Measurements from ENCODE around the gene CEACAM7.
"Not testable (repeated sequence)": the region's sequence is repeated elsewhere in the genome, so short reads cannot be mapped to it uniquely, and the experiment has no call there.

Gene CEACAM7

DNA sequence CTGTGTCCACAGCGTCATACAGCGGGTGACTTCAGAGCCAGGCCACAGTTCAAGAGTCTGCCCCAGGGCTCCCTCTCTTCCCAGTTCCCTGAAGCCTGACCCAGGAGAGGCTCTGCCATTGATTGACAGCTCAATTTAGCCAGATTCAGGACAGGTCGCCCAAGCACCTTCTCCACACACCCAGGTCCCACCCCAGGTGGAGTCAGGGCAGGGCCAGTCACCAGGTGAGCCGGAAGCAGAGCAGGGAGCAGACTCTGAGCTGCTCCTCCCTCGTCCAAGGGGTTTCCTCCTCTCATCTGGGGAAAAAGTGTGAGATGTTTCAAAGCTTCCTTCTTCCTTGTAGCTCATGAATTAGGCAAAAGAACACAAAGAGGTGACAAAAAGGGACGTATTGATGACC is 5.6 kb downstream of the CEACAM7 start:
- TF ChIP-seq CTCF (IDR thresholded peaks at IDR 0.05; ENCODE audit: extremely low read depth, missing control alignments) = no peak
- no peak for DNase-seq (ENCODE audit: low spot score)

DNA sequence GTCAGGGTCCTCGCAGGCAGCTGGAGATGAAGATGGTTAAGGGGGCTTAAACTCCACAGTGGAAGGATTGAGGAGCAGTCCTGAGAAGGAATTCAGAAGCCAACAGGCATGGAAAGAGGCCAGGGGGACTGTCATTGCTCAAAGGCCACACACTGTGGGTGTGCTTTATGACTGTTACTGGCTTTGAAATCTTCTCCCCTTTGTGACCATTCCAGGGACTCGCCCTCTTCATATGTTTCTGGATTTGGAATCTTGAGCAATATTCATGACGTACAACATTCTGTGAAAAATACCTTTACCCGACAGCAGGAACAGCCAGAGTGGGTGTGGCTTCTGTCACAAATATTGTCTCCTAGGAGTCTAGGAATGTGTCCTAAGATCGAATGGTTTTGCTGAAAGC is 16.6 kb downstream of the CEACAM7 start:
- TF ChIP-seq CTCF (IDR thresholded peaks at IDR 0.05; ENCODE audit: extremely low read depth, missing control alignments) = no peak

GRCh38 chr19:41670755-41671154 is 17.3 kb downstream of the CEACAM7 start:
- DNase-seq (ENCODE audit: low spot score) = no peak
- no peak for TF ChIP-seq CTCF (IDR thresholded peaks at IDR 0.05; ENCODE audit: extremely low read depth, missing control alignments)

More for the DNA sequence above, 16.6 kb downstream of the CEACAM7 start:
- no peak for DNase-seq (ENCODE audit: low spot score)

- no peak for TF ChIP-seq CTCF (IDR thresholded peaks at IDR 0.05; ENCODE audit: extremely low read depth, missing control alignments)
- no peak for DNase-seq (ENCODE audit: low spot score)
Observed at GRCh38 chr19:41668315-41668714, 19.8 kb downstream of the CEACAM7 start.

GRCh38 chr19:41666075-41666474 is 22.0 kb downstream of the CEACAM7 start:
- no peak for DNase-seq (ENCODE audit: low spot score)
- no peak for TF ChIP-seq CTCF (IDR thresholded peaks at IDR 0.05; ENCODE audit: extremely low read depth, missing control alignments)

DNA sequence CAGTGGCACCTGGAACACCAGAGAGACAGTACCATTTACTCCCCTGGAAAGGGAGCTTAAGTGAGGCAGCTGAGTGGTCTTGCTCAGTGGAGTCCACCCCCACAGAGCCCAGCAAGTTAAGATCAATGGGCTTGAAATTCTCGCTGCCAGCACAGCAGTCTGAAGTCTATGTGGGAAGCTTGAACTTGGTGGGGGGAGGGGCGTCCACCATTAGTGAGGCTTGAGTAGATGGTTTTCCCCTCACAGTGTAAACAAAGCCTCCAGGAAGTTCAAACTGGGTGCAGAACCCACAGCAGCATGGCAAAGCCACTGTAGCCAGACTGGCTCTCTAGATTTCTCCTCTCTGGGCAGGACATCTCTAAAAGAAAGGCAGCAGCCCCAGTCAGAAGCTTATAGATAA is 30.9 kb downstream of the CEACAM7 start:
- TF ChIP-seq CTCF (IDR thresholded peaks at IDR 0.05; ENCODE audit: extremely low read depth, missing control alignments) = no peak
- no peak for DNase-seq (ENCODE audit: low spot score)

DNA sequence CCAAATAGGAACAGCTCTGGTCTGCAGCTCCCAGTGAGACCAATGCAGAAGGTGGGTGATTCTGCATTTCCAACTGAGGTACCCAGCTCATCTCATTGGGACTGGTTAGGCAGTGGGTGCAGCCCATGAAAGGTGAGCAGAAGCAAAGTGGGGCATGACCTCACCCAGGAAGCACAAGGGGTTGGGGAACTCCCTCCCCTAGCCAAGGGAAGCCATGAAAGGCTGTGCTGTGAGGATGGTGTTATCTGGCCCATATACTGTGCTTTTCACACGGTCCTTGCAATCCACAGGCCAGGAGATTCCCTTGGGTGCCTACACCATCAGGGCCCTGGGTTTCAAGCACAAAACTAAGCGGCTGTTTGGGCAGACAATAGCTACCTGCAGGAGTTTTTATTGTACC is 31.3 kb downstream of the CEACAM7 start:
- not testable (repeated sequence) for DNase-seq (ENCODE audit: low spot score)

DNA sequence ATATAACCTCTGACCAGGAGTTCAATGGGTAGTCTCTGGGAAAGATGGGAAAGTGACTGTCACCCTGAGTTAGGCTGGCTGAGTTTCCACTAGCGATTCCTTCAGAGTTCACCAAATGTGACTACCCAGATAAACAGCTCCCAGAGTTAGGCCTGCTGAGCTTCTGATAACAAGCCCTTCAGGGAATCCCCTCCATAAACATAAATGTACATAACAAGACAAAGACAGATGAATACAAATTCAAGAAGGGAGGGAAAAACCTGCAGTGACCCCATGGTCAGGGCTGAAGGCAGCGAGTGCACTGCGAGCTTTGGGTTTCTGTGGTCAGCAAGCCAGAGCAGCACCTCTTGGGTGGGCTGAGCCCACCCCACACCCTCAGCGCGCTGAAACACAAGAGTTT is 35.8 kb downstream of the CEACAM7 start:
- no peak for TF ChIP-seq CTCF (IDR thresholded peaks at IDR 0.05; ENCODE audit: extremely low read depth, missing control alignments)
- no peak for DNase-seq (ENCODE audit: low spot score)
